HepG2 (cell line): Measurements from ENCODE around the gene PPM1H. TPM values are rescaled to one million over a fixed set of nuclear protein-coding genes. Genes with fewer than 3 reads are reported as not detected.

Experiments used
- AGO1 ChIP-seq: fragments of 200-400 bp; formaldehyde crosslinking; IDR thresholded peaks from 2 replicates; pipeline ENCODE4 v1.6.1; 2017; ENCODE audit warnings: mild to moderate bottlenecking, low read depth, low read length, moderate library complexity; ENCODE audit not compliant: poor library complexity, severe bottlenecking
- ATF7-NPFF ChIP-seq: sonication (generic); formaldehyde crosslinking; IDR thresholded peaks from 2 replicates; pipeline ENCODE4 v1.8.1; 2023; ENCODE audit warnings: mild to moderate bottlenecking, low read depth, missing genetic modification reagents, moderate library complexity
- KAT8 ChIP-seq: IDR thresholded peaks from 2 replicates; pipeline ENCODE4 v1.6.1; 2016; ENCODE audit warnings: missing genetic modification reagents, missing compliant biosample characterization
- KDM2A ChIP-seq: sonication (generic); formaldehyde crosslinking; IDR thresholded peaks from 2 replicates; pipeline ENCODE4 v1.4.0; 2020; ENCODE audit warnings: low read depth, missing genetic modification reagents, borderline replicate concordance
- NR2F2 ChIP-seq: IDR thresholded peaks from 2 replicates; pipeline ENCODE4 v1.6.1; 2012; ENCODE audit warnings: low read depth, inconsistent platforms, borderline replicate concordance
- RORA ChIP-seq: sonication (generic); formaldehyde crosslinking; IDR thresholded peaks from 2 replicates; pipeline ENCODE4 v1.5.0; 2020; ENCODE audit warnings: mild to moderate bottlenecking, missing genetic modification reagents, moderate library complexity
- SSRP1 ChIP-seq: IDR thresholded peaks from 2 replicates; pipeline ENCODE4 v1.6.1; 2016; ENCODE audit warnings: control low read depth
- ZNF468 ChIP-seq: sonication (generic); formaldehyde crosslinking; IDR thresholded peaks from 2 replicates; pipeline ENCODE4 v1.8.0; 2022; ENCODE audit warnings: mild to moderate bottlenecking, moderate library complexity, missing genetic modification reagents
- ZNF557 ChIP-seq: sonication (generic); formaldehyde crosslinking; IDR thresholded peaks from 2 replicates; pipeline ENCODE4 v1.4.0; 2020; ENCODE audit warnings: missing genetic modification reagents
- ZNF768 ChIP-seq: sonication (generic); formaldehyde crosslinking; IDR thresholded peaks from 2 replicates; pipeline ENCODE4 v1.4.0; 2020; ENCODE audit warnings: missing genetic modification reagents
- polyA plus RNA-seq, 8 experiments: library from polyadenylated mRNA; depleted of rRNA in 3 of 8; stranded (reverse) in 7 of 8; unstranded in 1 of 8; fragments of >200 nt; fragmentation: Illumina TruSeq in 4 of 8; extraction: Trizol in 4 of 8; gene quantifications; 2 replicates each; pipeline versions ENCODE4 v1.2.1 to v1.2.3, GENCODE V29; 2011 to 2016; ENCODE audit warnings: low read depth in 4 of 8, missing spikeins in 1 of 8, mixed read lengths in 1 of 8; ENCODE audit not compliant: insufficient read depth in 1 of 8
- total RNA-seq, 5 experiments: library from RNA; depleted of rRNA; stranded (reverse); fragments of >200 nt; fragmentation: Illumina TruSeq; extraction: Trizol; gene quantifications; 2 replicates each; pipeline ENCODE4 v1.2.3, GENCODE V29; 2016; ENCODE audit warnings: low read depth in 1 of 5
- TF ChIP-seq, protein P1 (sequence below), 2 experiments: IDR thresholded peaks; 2 replicates each; pipeline ENCODE4 v1.6.1; 2011 to 2012; ENCODE audit warnings: low read length in 2 of 2, borderline replicate concordance in 1 of 2, low read depth in 1 of 2, mild to moderate bottlenecking in 1 of 2, moderate library complexity in 1 of 2
- TF ChIP-seq, protein P2 (sequence below): sonication (generic); formaldehyde crosslinking; IDR thresholded peaks from 2 replicates; pipeline ENCODE4 v1.9.0; 2021; ENCODE audit warnings: missing genetic modification reagents, mild to moderate bottlenecking, borderline replicate concordance
- TF ChIP-seq, protein P3 (sequence below): sonication (generic); formaldehyde crosslinking; IDR thresholded peaks from 2 replicates; pipeline ENCODE4 v1.8.1; 2022; ENCODE audit warnings: low read depth, mild to moderate bottlenecking, missing genetic modification reagents
- TF ChIP-seq, protein P4 (sequence below): sonication (generic); formaldehyde crosslinking; IDR thresholded peaks from 2 replicates; pipeline ENCODE4 v1.9.0; 2021; ENCODE audit warnings: missing genetic modification reagents, borderline replicate concordance
- TF ChIP-seq, protein P5 (sequence below): sonication (generic); formaldehyde crosslinking; IDR thresholded peaks from 2 replicates; pipeline ENCODE4 v1.8.1; 2023; ENCODE audit warnings: missing genetic modification reagents, mild to moderate bottlenecking, borderline replicate concordance
- TF ChIP-seq, protein P6 (sequence below): sonication (generic); formaldehyde crosslinking; IDR thresholded peaks from 2 replicates; pipeline ENCODE4 v1.5.0; 2020; ENCODE audit warnings: mild to moderate bottlenecking, low read depth, missing genetic modification reagents, borderline replicate concordance

Gene PPM1H
- total and polyA plus RNA-seq, 2 of the 13 experiments (the other 11 are each of a cell fraction or from before 2014, with no cell fraction given) = 29.1 to 38.1 TPM

DNA sequence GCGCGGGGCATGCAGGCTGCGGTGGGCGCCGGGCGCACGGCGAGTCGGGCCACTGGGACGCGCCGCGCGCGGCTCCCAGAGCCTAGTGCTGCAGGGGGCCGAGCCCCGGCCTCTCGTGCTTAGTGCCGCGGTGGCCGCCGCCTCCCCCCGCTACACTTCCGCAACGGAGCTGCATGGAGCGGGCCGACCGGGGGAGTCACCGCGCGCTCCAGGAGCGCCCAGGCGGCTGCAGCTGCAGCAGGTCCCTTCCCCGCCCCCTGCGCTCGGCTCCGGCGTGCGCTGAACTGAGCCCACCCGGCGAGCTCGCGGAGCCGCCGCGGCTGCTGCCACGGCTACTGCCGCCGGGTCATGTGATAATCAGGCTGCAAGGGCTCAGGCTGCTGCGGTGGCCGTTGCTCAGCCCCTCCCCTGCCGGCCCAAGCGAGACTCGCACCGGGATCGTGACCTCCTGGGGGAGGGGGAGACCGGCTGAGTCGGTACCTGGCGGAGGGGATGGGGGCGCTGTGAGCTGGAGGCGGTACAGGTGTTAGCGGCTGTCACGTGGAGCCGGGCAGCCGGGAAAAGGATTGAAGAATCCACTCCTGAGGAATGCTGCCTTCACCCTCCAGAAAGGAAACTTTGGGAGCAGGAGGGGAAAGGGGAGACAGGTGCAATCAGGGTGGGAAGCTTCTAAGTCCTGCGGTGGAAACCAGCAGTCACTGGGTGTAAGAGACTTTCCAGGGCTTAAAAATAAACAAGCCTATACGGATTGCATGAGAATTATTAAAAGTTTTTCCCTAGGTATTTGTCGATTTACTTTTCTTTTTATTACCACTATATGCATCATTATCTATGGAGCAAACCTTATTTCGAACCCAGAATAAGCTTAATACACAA, at the start of gene PPM1H (continued):
- TF ChIP-seq, protein P1, sequence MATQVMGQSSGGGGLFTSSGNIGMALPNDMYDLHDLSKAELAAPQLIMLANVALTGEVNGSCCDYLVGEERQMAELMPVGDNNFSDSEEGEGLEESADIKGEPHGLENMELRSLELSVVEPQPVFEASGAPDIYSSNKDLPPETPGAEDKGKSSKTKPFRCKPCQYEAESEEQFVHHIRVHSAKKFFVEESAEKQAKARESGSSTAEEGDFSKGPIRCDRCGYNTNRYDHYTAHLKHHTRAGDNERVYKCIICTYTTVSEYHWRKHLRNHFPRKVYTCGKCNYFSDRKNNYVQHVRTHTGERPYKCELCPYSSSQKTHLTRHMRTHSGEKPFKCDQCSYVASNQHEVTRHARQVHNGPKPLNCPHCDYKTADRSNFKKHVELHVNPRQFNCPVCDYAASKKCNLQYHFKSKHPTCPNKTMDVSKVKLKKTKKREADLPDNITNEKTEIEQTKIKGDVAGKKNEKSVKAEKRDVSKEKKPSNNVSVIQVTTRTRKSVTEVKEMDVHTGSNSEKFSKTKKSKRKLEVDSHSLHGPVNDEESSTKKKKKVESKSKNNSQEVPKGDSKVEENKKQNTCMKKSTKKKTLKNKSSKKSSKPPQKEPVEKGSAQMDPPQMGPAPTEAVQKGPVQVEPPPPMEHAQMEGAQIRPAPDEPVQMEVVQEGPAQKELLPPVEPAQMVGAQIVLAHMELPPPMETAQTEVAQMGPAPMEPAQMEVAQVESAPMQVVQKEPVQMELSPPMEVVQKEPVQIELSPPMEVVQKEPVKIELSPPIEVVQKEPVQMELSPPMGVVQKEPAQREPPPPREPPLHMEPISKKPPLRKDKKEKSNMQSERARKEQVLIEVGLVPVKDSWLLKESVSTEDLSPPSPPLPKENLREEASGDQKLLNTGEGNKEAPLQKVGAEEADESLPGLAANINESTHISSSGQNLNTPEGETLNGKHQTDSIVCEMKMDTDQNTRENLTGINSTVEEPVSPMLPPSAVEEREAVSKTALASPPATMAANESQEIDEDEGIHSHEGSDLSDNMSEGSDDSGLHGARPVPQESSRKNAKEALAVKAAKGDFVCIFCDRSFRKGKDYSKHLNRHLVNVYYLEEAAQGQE (IDR thresholded peaks at IDR 0.05; ENCODE audit: borderline replicate concordance in 1 of 2, low read depth in 1 of 2, low read length in 2 of 2) = peak in 1 of 2 experiments; percentile 35; a peak in 1 of 4 replicates
- TF ChIP-seq ATF7-NPFF = peak; percentile 88
- TF ChIP-seq NR2F2 = peak; percentile 80
- no peak for TF ChIP-seq ZNF557 (CRISPR knock-in tag)
- TF ChIP-seq, protein P2, sequence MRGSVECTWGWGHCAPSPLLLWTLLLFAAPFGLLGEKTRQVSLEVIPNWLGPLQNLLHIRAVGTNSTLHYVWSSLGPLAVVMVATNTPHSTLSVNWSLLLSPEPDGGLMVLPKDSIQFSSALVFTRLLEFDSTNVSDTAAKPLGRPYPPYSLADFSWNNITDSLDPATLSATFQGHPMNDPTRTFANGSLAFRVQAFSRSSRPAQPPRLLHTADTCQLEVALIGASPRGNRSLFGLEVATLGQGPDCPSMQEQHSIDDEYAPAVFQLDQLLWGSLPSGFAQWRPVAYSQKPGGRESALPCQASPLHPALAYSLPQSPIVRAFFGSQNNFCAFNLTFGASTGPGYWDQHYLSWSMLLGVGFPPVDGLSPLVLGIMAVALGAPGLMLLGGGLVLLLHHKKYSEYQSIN = no peak
- TF ChIP-seq, protein P3, sequence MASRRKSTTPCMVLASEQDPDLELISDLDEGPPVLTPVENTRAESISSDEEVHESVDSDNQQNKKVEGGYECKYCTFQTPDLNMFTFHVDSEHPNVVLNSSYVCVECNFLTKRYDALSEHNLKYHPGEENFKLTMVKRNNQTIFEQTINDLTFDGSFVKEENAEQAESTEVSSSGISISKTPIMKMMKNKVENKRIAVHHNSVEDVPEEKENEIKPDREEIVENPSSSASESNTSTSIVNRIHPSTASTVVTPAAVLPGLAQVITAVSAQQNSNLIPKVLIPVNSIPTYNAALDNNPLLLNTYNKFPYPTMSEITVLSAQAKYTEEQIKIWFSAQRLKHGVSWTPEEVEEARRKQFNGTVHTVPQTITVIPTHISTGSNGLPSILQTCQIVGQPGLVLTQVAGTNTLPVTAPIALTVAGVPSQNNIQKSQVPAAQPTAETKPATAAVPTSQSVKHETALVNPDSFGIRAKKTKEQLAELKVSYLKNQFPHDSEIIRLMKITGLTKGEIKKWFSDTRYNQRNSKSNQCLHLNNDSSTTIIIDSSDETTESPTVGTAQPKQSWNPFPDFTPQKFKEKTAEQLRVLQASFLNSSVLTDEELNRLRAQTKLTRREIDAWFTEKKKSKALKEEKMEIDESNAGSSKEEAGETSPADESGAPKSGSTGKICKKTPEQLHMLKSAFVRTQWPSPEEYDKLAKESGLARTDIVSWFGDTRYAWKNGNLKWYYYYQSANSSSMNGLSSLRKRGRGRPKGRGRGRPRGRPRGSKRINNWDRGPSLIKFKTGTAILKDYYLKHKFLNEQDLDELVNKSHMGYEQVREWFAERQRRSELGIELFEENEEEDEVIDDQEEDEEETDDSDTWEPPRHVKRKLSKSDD (CRISPR knock-in tag) = peak; percentile 57; the same call in 1 of the 2 replicates
- peak; percentile 86; the same call in 1 of the 2 replicates for TF ChIP-seq KAT8
- TF ChIP-seq, protein P4, sequence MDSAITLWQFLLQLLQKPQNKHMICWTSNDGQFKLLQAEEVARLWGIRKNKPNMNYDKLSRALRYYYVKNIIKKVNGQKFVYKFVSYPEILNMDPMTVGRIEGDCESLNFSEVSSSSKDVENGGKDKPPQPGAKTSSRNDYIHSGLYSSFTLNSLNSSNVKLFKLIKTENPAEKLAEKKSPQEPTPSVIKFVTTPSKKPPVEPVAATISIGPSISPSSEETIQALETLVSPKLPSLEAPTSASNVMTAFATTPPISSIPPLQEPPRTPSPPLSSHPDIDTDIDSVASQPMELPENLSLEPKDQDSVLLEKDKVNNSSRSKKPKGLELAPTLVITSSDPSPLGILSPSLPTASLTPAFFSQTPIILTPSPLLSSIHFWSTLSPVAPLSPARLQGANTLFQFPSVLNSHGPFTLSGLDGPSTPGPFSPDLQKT (CRISPR knock-in tag) = no peak
- no peak for TF ChIP-seq RORA (CRISPR knock-in tag)
- peak; percentile 93 for TF ChIP-seq KDM2A (CRISPR knock-in tag)
- TF ChIP-seq, protein P5, sequence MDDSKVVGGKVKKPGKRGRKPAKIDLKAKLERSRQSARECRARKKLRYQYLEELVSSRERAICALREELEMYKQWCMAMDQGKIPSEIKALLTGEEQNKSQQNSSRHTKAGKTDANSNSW = no peak
- 0 out of 2 replicates have a peak, but pooled peaks have one; percentile 59 for TF ChIP-seq SSRP1 (CRISPR knock-in tag)
- TF ChIP-seq ZNF468 (CRISPR knock-in tag) = no peak
- peak; percentile 62; the same call in 1 of the 2 replicates for TF ChIP-seq ZNF768 (CRISPR knock-in tag)
- TF ChIP-seq AGO1 = no peak
- TF ChIP-seq, protein P6, sequence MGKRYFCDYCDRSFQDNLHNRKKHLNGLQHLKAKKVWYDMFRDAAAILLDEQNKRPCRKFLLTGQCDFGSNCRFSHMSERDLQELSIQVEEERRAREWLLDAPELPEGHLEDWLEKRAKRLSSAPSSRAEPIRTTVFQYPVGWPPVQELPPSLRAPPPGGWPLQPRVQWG = no peak
